Measurements from ENCODE around the gene CSF2RB. TPM values are rescaled to one million over a fixed set of nuclear protein-coding genes. Genes with fewer than 3 reads are reported as not detected.

Gene CSF2RB
- total and polyA plus RNA-seq, 11 donors = 0.69 to 39.4 (median 2.3) TPM

GRCh38 chr22:36942556-36942955 lies 29.1 kb downstream of the CSF2RB start:
- peaks cover 0 to 3% (median 0%) of the 10 kb centered on the region in 9 donors for H3K27me3 ChIP-seq
- ATAC-seq = no peak
- intact Hi-C loops (cut with DNase I) = no loop called here

GRCh38 chr22:36946421-36947158 lies 33.2 kb downstream of the CSF2RB start:
- WGBS, 4 donors = 29 to 43% (median 32%) methylated on average over 4 of the region's 4 CpGs
- H3K4me3 ChIP-seq = no peak overlapping the region
- DNase-seq (no peak), ATAC-seq (no peak)
- intact Hi-C loops (cut with DNase I) = no loop called here
- TF ChIP-seq POLR2A (IDR thresholded peaks at IDR 0.05) (no peak), CTCF (IDR thresholded peaks at IDR 0.05) (peak in 2 of 12 donors; percentile 11 to 15)
- H3K4me1 ChIP-seq = no peaks in the 10 kb centered on the region
- peaks cover 0 to 4% (median 0%) of the 10 kb centered on the region in 12 donors for H3K9me3 ChIP-seq
- H3K27ac ChIP-seq = no peak overlapping the region
- no peaks in the 10 kb centered on the region for H3K36me3 ChIP-seq
- H3K27me3 ChIP-seq = peaks cover 0 to 8% (median 0%) of the 10 kb centered on the region in 9 donors

More at GRCh38 chr22:36942556-36942955, 29.1 kb downstream of the CSF2RB start:
- WGBS, 4 donors = 60 to 73% (median 65%) methylated on average over 5 of the region's 5 CpGs
- DNase-seq = no peak
- no peaks in the 10 kb centered on the region for H3K4me1 ChIP-seq
- H3K36me3 ChIP-seq = peaks cover 0 to 8% (median 0%) of the 10 kb centered on the region in 9 donors
- no peaks in the 10 kb centered on the region for H3K9me3 ChIP-seq
- TF ChIP-seq CTCF (IDR thresholded peaks at IDR 0.05) = no peak
- no peak for TF ChIP-seq POLR2A (IDR thresholded peaks at IDR 0.05)
- H3K4me3 ChIP-seq = no peak overlapping the region
- no peak overlapping the region for H3K27ac ChIP-seq

- Histone ChIP-seq H3K27ac (no peak overlapping the region), H3K36me3 (no peaks in the 10 kb centered on the region), H3K27me3 (peaks cover 0 to 14% (median 0%) of the 10 kb centered on the region in 9 donors), H3K4me1 (no peaks in the 10 kb centered on the region), H3K9me3 (peaks cover 0 to 4% (median 0%) of the 10 kb centered on the region in 12 donors), H3K4me3 (no peak overlapping the region)
- ATAC-seq (no peak), DNase-seq (no peak)
- WGBS, 4 donors = 57 to 65% (median 59%) methylated on average over 9 of the region's 9 CpGs
- intact Hi-C loops (cut with DNase I) = no loop called here
- TF ChIP-seq POLR2A (IDR thresholded peaks at IDR 0.05) = no peak
- no peak for TF ChIP-seq CTCF (IDR thresholded peaks at IDR 0.05)
These were observed 35.1 kb downstream of the CSF2RB start for GRCh38 chr22:36948273-36949225.
